Right kidney (tissue), 1 donor: ENCODE results near the gene PCCA.

Experiments used
- DNase-seq: peaks from one replicate; pipeline ENCODE4 v3.0.0-alpha.2; 2016

Gene PCCA

GRCh38 chr13:100527644-100528043, 438.8 kb downstream of the PCCA start:
- no peak for DNase-seq

- DNase-seq = no peak
Observed at GRCh38 chr13:100528353-100528752, 439.5 kb downstream of the PCCA start.

GRCh38 chr13:100528820-100529219, 439.9 kb downstream of the PCCA start:
- DNase-seq = no peak

- DNase-seq = no peak
Observed at GRCh38 chr13:100529666-100530377, 440.9 kb downstream of the PCCA start.

GRCh38 chr13:100530671-100531213, 441.8 kb downstream of the PCCA start:
- no peak for DNase-seq

- DNase-seq = no peak
Observed at GRCh38 chr13:100532090-100532766, 443.3 kb downstream of the PCCA start.

GRCh38 chr13:100532836-100533435, 444.0 kb downstream of the PCCA start:
- DNase-seq = no peak

- peak; percentile 34 for DNase-seq
Observed at GRCh38 chr13:100533588-100534041, 444.7 kb downstream of the PCCA start.

- DNase-seq = no peak
Observed at GRCh38 chr13:100534147-100534843, 445.4 kb downstream of the PCCA start.

GRCh38 chr13:100534911-100535310, 446.0 kb downstream of the PCCA start:
- no peak for DNase-seq

- no peak for DNase-seq
Observed at GRCh38 chr13:100535426-100536135, 446.7 kb downstream of the PCCA start.

GRCh38 chr13:100536643-100537180, 447.8 kb downstream of the PCCA start:
- no peak for DNase-seq

GRCh38 chr13:100537486-100537885, 448.6 kb downstream of the PCCA start:
- no peak for DNase-seq

- no peak for DNase-seq
Observed at GRCh38 chr13:100537951-100538462, 449.1 kb downstream of the PCCA start.

GRCh38 chr13:100540621-100541020, 451.7 kb downstream of the PCCA start:
- no peak for DNase-seq

- no peak for DNase-seq
Observed at GRCh38 chr13:100541897-100542825, 453.3 kb downstream of the PCCA start.

- no peak for DNase-seq
Observed at GRCh38 chr13:100542826-100543156, 453.9 kb downstream of the PCCA start.

- peak; percentile 53 for DNase-seq
Observed at GRCh38 chr13:100543872-100544602, 455.1 kb downstream of the PCCA start.

GRCh38 chr13:100544866-100545683, 456.2 kb downstream of the PCCA start:
- DNase-seq = no peak
